Effector memory CD4-positive, alpha-beta T cell (primary cell): ENCODE results near the gene GRK3.
"Not testable (repeated sequence)": the region's sequence is repeated elsewhere in the genome, so short reads cannot be mapped to it uniquely, and the experiment has no call there.

Experiments
- DNase-seq, 3 donors: peaks; one replicate each; pipeline ENCODE4 v3.0.0-alpha.2; 2020
- H3K27ac ChIP-seq: 2 replicates; pipeline ENCODE4 v1.7.0; 2013; ENCODE audit warnings: mild to moderate bottlenecking, low read length, moderate library complexity; ENCODE audit not compliant: insufficient read depth, poor library complexity, severe bottlenecking
- H3K27me3 ChIP-seq: replicated peaks from 2 replicates; pipeline ENCODE4 v1.7.0; 2013; ENCODE audit warnings: mild to moderate bottlenecking, low read length; ENCODE audit not compliant: insufficient read depth, control insufficient read depth, poor library complexity, severe bottlenecking
- H3K36me3 ChIP-seq: 2 replicates; pipeline ENCODE4 v1.7.0; 2013; ENCODE audit warnings: mild to moderate bottlenecking, low read length, moderate library complexity; ENCODE audit not compliant: control insufficient read depth, insufficient read depth
- H3K4me1 ChIP-seq: 2 replicates; pipeline ENCODE4 v1.7.0; 2013; ENCODE audit warnings: low read length, mild to moderate bottlenecking; ENCODE audit not compliant: control insufficient read depth, insufficient read depth, poor library complexity, severe bottlenecking
- H3K4me3 ChIP-seq: 2 replicates; pipeline ENCODE4 v1.7.0; 2013; ENCODE audit warnings: low read length, low read depth, mild to moderate bottlenecking; ENCODE audit not compliant: insufficient read depth, poor library complexity, severe bottlenecking
- H3K9me3 ChIP-seq: 2 replicates; pipeline ENCODE4 v1.7.0; 2013; ENCODE audit warnings: mild to moderate bottlenecking, low read length, moderate library complexity; ENCODE audit not compliant: control insufficient read depth

The GRK3 gene

GRCh38 chr22:25561927-25562326, 2.5 kb upstream of the GRK3 start:
- H3K4me3 ChIP-seq, DNase-seq, H3K36me3 ChIP-seq, H3K9me3 ChIP-seq, H3K27me3 ChIP-seq, H3K27ac ChIP-seq: not testable (repeated sequence)
- peaks cover 11% of the 10 kb centered on the region for H3K4me1 ChIP-seq

GRCh38 chr22:25562966-25563760, 1.3 kb upstream of the GRK3 start:
- not testable (repeated sequence) for DNase-seq, H3K27ac ChIP-seq, H3K27me3 ChIP-seq, H3K9me3 ChIP-seq, H3K36me3 ChIP-seq, H3K4me3 ChIP-seq
- peaks cover 11% of the 10 kb centered on the region for H3K4me1 ChIP-seq

- Histone ChIP-seq H3K4me1 (peaks cover 11% of the 10 kb centered on the region), H3K4me3 (peak overlapping the region; percentile 66), H3K27ac (no peak overlapping the region), H3K36me3 (no peaks in the 10 kb centered on the region), H3K27me3 (no peaks in the 10 kb centered on the region), H3K9me3 (no peaks in the 10 kb centered on the region)
- no peak for DNase-seq
These were observed 635 bp upstream of the GRK3 start for GRCh38 chr22:25563761-25564319.

GRCh38 chr22:25564979-25565677, 653 bp downstream of the GRK3 start:
- no peak overlapping the region for H3K27ac ChIP-seq
- no peak for DNase-seq

GRCh38 chr22:25566186-25566897, 1.9 kb downstream of the GRK3 start:
- Histone ChIP-seq H3K27ac (no peak overlapping the region), H3K27me3 (no peaks in the 10 kb centered on the region), H3K4me1 (peaks cover 11% of the 10 kb centered on the region), H3K9me3 (no peaks in the 10 kb centered on the region), H3K4me3 (no peak overlapping the region), H3K36me3 (no peaks in the 10 kb centered on the region)
- no peak for DNase-seq

More at GRCh38 chr22:25564979-25565677, 653 bp downstream of the GRK3 start:
- Histone ChIP-seq H3K4me1 (peaks cover 11% of the 10 kb centered on the region), H3K9me3 (no peaks in the 10 kb centered on the region), H3K27me3 (no peaks in the 10 kb centered on the region), H3K36me3 (no peaks in the 10 kb centered on the region), H3K4me3 (peak overlapping the region; percentile 66)

GRCh38 chr22:25566898-25567235, 2.4 kb downstream of the GRK3 start:
- no peaks in the 10 kb centered on the region for H3K9me3 ChIP-seq
- H3K4me1 ChIP-seq = peaks cover 11% of the 10 kb centered on the region
- H3K27ac ChIP-seq = no peak overlapping the region
- DNase-seq = no peak
- H3K4me3 ChIP-seq = no peak overlapping the region
- H3K27me3 ChIP-seq = no peaks in the 10 kb centered on the region
- H3K36me3 ChIP-seq = no peaks in the 10 kb centered on the region

GRCh38 chr22:25567251-25567675, 2.8 kb downstream of the GRK3 start:
- no peak overlapping the region for H3K27ac ChIP-seq
- no peak for DNase-seq
- H3K4me3 ChIP-seq = no peak overlapping the region
- H3K9me3 ChIP-seq = no peaks in the 10 kb centered on the region
- no peaks in the 10 kb centered on the region for H3K36me3 ChIP-seq
- peaks cover 11% of the 10 kb centered on the region for H3K4me1 ChIP-seq
- H3K27me3 ChIP-seq = no peaks in the 10 kb centered on the region

GRCh38 chr22:25568066-25568465, 3.6 kb downstream of the GRK3 start:
- H3K27ac ChIP-seq, H3K9me3 ChIP-seq, H3K4me3 ChIP-seq, DNase-seq, H3K27me3 ChIP-seq, H3K36me3 ChIP-seq: not testable (repeated sequence)
- peaks cover 11% of the 10 kb centered on the region for H3K4me1 ChIP-seq

- DNase-seq = no peak
- Histone ChIP-seq H3K4me3 (no peak overlapping the region), H3K36me3 (no peaks in the 10 kb centered on the region), H3K9me3 (no peaks in the 10 kb centered on the region), H3K27me3 (no peaks in the 10 kb centered on the region), H3K4me1 (peaks cover 8% of the 10 kb centered on the region), H3K27ac (no peak overlapping the region)
These were observed 4.9 kb downstream of the GRK3 start for GRCh38 chr22:25569361-25569760.
